H1 (cell line): Measurements from ENCODE around the gene BLOC1S1. TPM values are rescaled to one million over a fixed set of nuclear protein-coding genes. Genes with fewer than 3 reads are reported as not detected.

ENCODE experiments used
- ATF2 ChIP-seq: IDR thresholded peaks from 2 replicates; pipeline ENCODE4 v1.6.1; 2012; ENCODE audit warnings: low read length, inconsistent platforms
- BACH1 ChIP-seq: IDR thresholded peaks from 2 replicates; pipeline ENCODE4 v1.6.1; 2012; ENCODE audit warnings: low read length, improper control_type of control experiment
- CREB1 ChIP-seq: IDR thresholded peaks from 2 replicates; pipeline ENCODE4 v1.6.1; 2012; ENCODE audit warnings: inconsistent platforms
- CTBP2 ChIP-seq: IDR thresholded peaks from 2 replicates; pipeline ENCODE4 v1.7.0; 2011; ENCODE audit warnings: borderline replicate concordance, mild to moderate bottlenecking, moderate library complexity, mixed read lengths, low read length; ENCODE audit not compliant: insufficient read depth, insufficient read length
- EP300 ChIP-seq, 2 experiments: IDR thresholded peaks; 1 replicate in 1 of 2; 2 replicates in 1 of 2; pipeline ENCODE4 v1.6.1; 2011 to 2012; ENCODE audit warnings: low read depth in 2 of 2, low read length in 2 of 2, mild to moderate bottlenecking in 2 of 2, borderline replicate concordance in 1 of 2, inconsistent platforms in 1 of 2, moderate library complexity in 1 of 2
- NRF1 ChIP-seq: IDR thresholded peaks from 2 replicates; pipeline ENCODE4 v1.6.1; 2011; ENCODE audit warnings: mild to moderate bottlenecking, low read depth, low read length, improper control_type of control experiment
- RAD21 ChIP-seq, 2 experiments: IDR thresholded peaks in 1 of 2; conservative IDR thresholded peaks in 1 of 2; 2 replicates each; pipeline ENCODE4 v1.6.1; 2011; ENCODE audit warnings: low read depth in 2 of 2, low read length in 2 of 2, improper control_type of control experiment in 1 of 2, inconsistent platforms in 1 of 2, mild to moderate bottlenecking in 1 of 2, moderate library complexity in 1 of 2
- TCF12 ChIP-seq: IDR thresholded peaks from 2 replicates; pipeline ENCODE4 v1.6.1; 2011; ENCODE audit warnings: low read depth, mild to moderate bottlenecking, low read length
- polyA plus RNA-seq, 7 experiments: library from polyadenylated mRNA; depleted of rRNA in 3 of 7; stranded (reverse) in 5 of 7; unstranded in 2 of 7; fragments of >200 nt in 5 of 7; fragments of 200-250 nt in 2 of 7; gene quantifications; 1 replicate in 5 of 7; 2 replicates in 1 of 7; 4 replicates in 1 of 7; pipeline versions ENCODE4 v1.2.1 to v1.2.3, GENCODE V29; 2011 to 2013; ENCODE audit warnings: missing spikeins in 2 of 7, mixed read lengths in 2 of 7
- total RNA-seq: library from RNA; stranded (reverse); fragmentation: NEBNext Ultra II Directional; extraction: Animal tissue kit (Norgen Biotek cat#: 25700); gene quantifications from 2 replicates; pipeline ENCODE4 v1.2.1, GENCODE V29; 2021

Gene BLOC1S1
- total and polyA plus RNA-seq, 2 of the 8 experiments (the other 6 are each of a cell fraction or from before 2014, with no cell fraction given), result 91.1 to 185 TPM

- TF ChIP-seq TCF12 (no peak), ATF2 (no peak), CTBP2 (no peak), RAD21 (IDR thresholded peaks at IDR 0.05 in 1 of 2, conservative IDR thresholded peaks at IDR 0.05 in 1 of 2; ENCODE audit: low read depth in 2 of 2, low read length in 2 of 2) (no peak), BACH1 (no peak), EP300 (IDR thresholded peaks at IDR 0.05; ENCODE audit: borderline replicate concordance in 1 of 2, low read depth in 2 of 2, low read length in 2 of 2) (no peak), CREB1 (no peak), NRF1 (no peak)
- TF ChIP-seq, all 59 proteins: peak for 0
Observed at GRCh38 chr12:55704824-55705718, 10.8 kb upstream of the BLOC1S1 start (continued).
